Prostate gland (tissue), 2 donors: ENCODE results near the gene ROBO2.

Experiments
- POLR2AphosphoS5 ChIP-seq: sonication (generic); formaldehyde crosslinking; IDR thresholded peaks from one replicate; pipeline ENCODE4 v1.6.1; 2017; ENCODE audit warnings: antibody characterized with exemption
- TF ChIP-seq, protein P1 (sequence below), 4 experiments: fragments of 200-600 bp in 2 of 4; fragments of 450-650 bp in 2 of 4; sonication (generic) in 2 of 4; IDR thresholded peaks; 1 replicate in 3 of 4; 2 replicates in 1 of 4; pipeline ENCODE4 v1.5.1; 2016 to 2019; ENCODE audit warnings: antibody characterized with exemption in 4 of 4, mild to moderate bottlenecking in 2 of 4, moderate library complexity in 2 of 4

DNA sequence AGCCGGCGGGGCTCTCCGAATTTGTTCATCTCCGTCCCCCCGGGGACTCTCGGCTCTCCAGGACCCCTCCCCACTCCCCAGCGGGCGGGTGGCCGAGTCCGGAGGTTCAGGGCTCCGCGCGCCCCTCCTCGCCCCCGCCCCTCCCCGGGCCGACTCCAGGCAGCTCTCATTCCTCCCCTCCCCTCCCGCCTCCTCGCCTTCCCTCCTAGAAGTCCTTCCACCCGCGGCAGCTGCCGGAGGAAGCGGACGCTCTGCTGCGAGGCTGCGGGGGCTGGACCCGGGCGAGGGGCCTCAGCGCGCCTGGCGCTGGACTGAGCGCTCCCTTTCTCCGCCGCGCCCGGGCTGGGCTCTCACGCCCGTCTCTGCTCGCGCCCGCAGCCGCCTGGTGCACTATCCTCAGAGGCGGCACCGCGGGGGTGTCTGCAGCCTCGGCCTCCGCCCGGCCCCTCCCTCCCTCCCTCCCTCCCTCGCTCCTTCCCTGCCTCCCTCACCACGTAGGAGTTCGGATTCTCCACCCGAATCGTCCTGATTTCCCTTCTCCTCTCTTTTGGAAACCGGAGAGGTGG, at the start of gene ROBO2:
- TF ChIP-seq, protein P1, sequence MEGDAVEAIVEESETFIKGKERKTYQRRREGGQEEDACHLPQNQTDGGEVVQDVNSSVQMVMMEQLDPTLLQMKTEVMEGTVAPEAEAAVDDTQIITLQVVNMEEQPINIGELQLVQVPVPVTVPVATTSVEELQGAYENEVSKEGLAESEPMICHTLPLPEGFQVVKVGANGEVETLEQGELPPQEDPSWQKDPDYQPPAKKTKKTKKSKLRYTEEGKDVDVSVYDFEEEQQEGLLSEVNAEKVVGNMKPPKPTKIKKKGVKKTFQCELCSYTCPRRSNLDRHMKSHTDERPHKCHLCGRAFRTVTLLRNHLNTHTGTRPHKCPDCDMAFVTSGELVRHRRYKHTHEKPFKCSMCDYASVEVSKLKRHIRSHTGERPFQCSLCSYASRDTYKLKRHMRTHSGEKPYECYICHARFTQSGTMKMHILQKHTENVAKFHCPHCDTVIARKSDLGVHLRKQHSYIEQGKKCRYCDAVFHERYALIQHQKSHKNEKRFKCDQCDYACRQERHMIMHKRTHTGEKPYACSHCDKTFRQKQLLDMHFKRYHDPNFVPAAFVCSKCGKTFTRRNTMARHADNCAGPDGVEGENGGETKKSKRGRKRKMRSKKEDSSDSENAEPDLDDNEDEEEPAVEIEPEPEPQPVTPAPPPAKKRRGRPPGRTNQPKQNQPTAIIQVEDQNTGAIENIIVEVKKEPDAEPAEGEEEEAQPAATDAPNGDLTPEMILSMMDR (IDR thresholded peaks at IDR 0.05), result no peak
- no peak for TF ChIP-seq POLR2AphosphoS5
